SU-DHL-6 (cell line): ENCODE measurements around the gene CCDC93.

Source experiments
- EZH2phosphoT487 ChIP-seq: fragments of 200-600 bp; sonication (generic), shearing (Covaris generic); conservative IDR thresholded peaks from 2 replicates; pipeline ENCODE4 v1.6.1; 2018; ENCODE audit warnings: mild to moderate bottlenecking, antibody characterized with exemption, low read length, moderate library complexity, mixed read lengths
- TF ChIP-seq, protein P1 (sequence below): fragments of 200-600 bp; sonication (generic); IDR thresholded peaks from one replicate; pipeline ENCODE4 v1.5.1; 2017; ENCODE audit warnings: antibody characterized with exemption, mild to moderate bottlenecking, low read length, moderate library complexity; ENCODE audit not compliant: insufficient read depth, poor library complexity, severe bottlenecking

DNA sequence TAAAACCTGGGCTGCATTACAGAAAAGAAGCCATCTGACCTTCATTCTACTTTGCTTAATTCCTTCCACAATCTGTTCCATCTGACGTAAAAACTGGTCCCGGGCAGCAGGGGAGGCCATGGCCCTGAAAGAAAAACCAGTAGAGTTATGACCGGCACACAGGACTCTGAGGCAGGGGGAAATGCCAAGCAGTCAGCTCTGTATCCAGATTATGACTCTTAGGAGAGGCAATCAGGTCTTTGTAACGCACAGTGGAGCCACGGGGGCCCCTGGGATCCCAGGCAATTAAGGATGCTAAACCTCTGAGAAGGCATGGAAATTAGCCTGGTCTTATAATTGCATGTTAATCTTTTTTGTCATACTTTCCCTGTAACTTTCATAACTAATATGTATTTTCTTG, 78.4 kb downstream of the CCDC93 start:
- TF ChIP-seq, protein P1, sequence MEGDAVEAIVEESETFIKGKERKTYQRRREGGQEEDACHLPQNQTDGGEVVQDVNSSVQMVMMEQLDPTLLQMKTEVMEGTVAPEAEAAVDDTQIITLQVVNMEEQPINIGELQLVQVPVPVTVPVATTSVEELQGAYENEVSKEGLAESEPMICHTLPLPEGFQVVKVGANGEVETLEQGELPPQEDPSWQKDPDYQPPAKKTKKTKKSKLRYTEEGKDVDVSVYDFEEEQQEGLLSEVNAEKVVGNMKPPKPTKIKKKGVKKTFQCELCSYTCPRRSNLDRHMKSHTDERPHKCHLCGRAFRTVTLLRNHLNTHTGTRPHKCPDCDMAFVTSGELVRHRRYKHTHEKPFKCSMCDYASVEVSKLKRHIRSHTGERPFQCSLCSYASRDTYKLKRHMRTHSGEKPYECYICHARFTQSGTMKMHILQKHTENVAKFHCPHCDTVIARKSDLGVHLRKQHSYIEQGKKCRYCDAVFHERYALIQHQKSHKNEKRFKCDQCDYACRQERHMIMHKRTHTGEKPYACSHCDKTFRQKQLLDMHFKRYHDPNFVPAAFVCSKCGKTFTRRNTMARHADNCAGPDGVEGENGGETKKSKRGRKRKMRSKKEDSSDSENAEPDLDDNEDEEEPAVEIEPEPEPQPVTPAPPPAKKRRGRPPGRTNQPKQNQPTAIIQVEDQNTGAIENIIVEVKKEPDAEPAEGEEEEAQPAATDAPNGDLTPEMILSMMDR, result no peak
- no peak for TF ChIP-seq EZH2phosphoT487
